ENCODE data around the gene PLA2G4B.
"Not testable (repeated sequence)": the region's sequence is repeated elsewhere in the genome, so short reads cannot be mapped to it uniquely, and the experiment has no call there.

PLA2G4B gene

DNA sequence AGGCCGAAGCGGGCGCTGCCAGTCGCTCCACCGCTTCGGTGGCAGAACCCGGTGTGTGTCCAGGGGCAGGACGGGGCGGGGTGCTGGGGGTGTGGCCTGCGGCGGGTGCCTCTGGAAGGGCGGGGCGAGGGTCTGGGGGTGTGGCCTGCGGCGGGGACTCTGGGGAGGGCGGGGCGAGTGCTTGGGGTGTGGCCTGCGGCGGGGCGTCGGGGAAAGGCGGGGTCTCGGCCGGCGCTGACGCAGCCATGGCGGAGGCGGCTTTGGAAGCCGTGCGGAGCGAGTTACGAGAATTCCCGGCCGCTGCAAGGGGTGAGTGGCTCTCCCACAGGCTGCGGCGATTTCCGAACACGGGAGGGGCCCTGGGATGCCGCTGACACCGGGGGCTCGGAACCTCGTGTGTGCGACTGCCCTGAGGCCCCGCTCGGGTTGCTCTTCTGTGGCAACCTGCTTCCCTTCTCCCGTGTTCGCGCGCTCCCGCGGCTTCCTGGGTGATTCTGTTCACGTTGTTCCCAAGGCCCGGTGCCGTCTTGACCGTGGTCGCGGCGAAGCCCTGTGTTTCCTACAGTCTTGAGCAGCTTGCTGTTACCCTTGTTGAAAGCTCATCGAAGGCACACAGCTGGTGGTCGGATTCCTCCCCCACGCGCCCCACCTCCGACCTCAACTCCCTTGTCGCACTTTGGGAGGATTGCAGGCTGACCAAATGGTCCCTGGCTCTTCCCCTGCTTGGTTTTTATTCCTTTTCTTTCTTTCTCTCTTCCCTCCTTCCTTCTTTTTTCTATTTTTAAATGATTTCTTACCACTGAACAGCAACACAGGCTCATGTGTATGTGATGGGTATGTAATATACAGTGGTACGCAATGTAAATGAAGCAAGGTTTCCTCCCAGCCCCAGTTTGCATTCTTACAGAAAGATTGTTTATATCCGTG is 10.5 kb upstream of the PLA2G4B start, which contains the start of gene JMJD7:
JMJD7 (plus strand) TSS at position 213 of the 927 bp plus-strand sequence; CDS start at position 246, 33 bp downstream.
- no peak for DNase-seq

DNA sequence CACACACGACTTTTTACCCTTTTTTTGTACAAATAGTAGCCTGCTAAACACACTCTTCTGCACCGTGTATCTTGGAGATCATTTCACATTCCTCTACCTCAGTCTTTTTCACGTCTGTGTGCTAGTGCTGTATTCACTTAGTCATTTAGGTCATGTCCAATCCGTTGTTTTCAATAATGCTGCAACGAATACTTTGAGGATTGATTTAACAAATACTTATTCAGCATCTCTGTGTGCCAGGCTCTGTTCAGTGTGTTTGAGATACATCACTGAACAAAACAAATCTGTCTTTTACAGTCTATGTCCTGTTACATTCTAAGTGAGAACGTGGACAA is 9.9 kb upstream of the PLA2G4B start:
- no peak for DNase-seq

DNA sequence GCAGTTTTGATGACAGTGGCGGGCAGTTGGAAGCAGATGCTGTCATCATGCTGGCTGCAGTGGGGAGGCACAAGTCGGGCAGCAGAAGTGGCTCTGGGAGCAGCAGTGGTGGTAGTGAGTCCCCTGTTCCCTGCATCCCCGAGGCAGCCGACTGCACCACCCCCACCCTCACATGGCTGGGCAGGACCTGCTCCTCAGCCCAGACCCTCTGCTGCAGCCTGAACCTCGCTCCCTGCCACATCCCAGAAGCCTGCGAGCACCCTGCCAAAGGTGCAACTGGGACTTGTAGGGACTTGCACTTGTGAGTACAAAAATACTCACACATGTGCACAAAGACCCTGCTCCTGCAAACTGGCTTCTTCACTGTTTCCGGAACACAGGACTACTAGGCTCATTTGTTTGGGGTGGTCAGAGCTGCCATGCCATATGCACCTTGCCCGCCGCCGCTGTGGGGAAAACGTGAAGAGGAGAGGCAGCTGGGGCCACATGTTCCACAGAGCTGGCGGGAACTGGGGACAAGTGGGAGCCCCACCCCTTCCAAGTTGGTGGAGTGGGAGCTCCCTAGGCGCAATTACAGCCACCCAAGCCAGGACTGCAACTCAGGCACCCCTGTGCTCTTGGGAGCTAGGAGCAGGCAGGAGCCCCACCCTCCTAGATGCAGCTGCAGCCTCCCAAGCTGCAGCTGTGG is 8.5 kb upstream of the PLA2G4B start:
- no peak for DNase-seq

- DNase-seq, result not testable (repeated sequence)
Observed at GRCh38 chr15:41831291-41831690, 7.4 kb upstream of the PLA2G4B start.

DNA sequence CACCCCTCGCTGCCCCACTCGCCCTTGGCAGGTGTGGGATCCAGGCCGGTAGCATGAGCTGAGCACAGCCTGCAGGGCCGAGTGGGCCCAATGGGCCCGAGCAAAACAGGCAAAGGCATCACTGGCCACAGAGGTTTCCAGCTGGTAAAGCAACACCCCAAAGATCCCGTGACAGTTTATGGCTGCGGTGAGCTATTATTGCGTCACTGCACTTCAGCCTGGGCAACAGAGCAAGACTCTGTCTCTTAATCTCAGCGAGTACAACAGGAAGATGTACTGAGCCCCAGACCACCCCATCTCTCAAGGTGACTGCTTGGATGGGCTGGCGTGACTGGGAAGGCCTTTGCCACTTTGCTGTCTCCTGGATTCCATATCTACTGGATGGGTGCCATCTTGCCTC is 6.4 kb upstream of the PLA2G4B start:
- no peak for DNase-seq

DNA sequence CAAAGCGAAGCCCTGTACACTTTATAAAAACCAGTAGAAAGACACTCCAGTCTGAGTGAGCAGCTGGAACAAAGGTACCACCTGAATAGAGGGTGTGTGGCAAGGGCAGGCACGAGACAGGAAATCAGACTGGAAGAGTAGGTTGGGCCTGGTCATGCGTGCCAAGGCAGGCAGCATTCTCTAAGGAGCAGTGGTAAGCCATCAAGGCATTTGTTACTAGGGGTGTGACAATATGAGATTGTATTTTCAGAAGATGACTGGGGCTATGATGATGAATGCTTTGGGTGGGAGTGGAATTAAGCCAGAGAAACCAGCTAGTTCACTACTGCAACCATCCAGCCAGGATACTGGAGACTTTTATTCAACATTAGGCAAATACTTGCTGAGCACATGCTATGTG is 5.8 kb upstream of the PLA2G4B start:
- DNase-seq, result no peak

- DNase-seq, result no peak
Observed at GRCh38 chr15:41834096-41834495, 4.6 kb upstream of the PLA2G4B start.

DNA sequence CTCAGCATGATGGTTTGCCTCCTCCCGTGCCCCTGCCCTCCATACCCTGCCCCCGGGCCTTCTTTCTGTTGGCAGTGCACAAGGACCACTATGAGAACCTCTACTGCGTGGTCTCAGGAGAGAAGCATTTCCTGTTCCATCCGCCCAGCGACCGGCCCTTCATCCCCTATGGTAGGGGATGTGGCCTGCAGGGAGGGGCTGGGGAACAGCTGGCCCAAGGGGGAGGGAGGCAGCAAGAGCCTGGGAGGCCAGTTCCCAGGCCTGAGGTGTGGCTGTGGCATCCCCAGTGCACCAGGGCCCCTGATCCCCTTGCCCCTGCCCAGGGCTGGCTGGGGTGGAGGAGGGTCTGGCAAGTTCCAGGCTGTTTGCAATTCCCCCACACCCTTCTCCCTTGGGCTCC is 2.6 kb upstream of the PLA2G4B start:
- no peak for DNase-seq

DNA sequence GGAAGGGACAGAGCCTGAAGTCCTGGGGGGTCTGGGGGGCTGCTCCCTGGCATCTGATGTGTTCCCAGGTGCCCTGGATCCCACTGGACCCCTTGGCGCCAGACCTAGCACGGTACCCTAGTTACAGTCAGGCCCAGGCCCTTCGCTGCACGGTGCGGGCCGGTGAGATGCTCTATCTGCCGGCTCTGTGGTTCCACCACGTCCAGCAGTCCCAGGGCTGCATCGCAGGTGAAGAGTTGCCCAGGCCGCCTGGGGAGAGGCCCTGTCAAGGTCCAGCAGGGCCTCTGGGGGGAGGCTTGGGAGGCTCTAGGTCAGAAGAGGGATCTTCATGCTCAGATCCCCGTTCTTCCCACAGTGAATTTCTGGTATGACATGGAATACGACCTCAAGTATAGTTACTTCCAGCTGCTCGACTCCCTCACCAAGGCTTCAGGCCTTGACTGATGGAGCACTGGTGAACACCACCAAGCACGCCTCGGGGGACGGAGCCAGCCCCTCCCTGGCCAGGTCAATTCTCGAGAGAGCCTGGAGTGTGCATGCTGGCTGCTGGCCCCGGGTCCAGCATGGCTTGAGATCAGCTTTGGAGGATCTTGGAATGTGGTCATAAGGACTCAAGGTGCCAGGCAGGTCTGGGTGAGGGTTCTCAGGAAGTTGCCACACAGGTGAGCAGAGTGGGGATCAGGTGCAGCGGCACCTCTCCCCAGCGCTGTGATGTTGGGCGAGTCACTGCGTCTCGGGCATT is 1.8 kb upstream of the PLA2G4B start:
- DNase-seq, result no peak

- DNase-seq, result no peak
Observed at GRCh38 chr15:41839781-41840491, 1.3 kb downstream of the PLA2G4B start.

GRCh38 chr15:41840673-41841072 is 2.0 kb downstream of the PLA2G4B start:
- no peak for DNase-seq

GRCh38 chr15:41841131-41841530 is 2.5 kb downstream of the PLA2G4B start:
- no peak for DNase-seq

GRCh38 chr15:41842229-41842628 is 3.6 kb downstream of the PLA2G4B start:
- no peak for DNase-seq

DNA sequence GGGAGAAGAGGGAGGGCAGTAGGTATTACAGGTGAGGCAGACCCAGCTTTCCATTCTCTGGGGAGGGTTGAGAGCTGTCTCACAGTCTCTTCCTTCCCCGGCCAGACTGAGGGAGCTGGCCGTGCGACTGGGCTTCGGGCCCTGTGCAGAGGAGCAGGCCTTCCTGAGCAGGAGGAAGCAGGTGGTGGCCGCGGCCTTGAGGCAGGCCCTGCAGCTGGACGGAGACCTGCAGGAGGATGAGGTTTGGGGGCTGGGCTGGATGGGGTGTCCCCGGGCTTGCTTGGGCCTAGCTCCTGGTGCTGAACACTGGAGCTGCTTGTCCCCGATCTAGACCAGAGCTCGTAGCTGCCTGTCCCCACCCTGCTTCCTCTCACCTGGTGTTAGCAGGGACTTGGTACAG is 4.9 kb downstream of the PLA2G4B start:
- DNase-seq, result no peak

- DNase-seq, result no peak
Observed at GRCh38 chr15:41844814-41845213, 6.2 kb downstream of the PLA2G4B start.

GRCh38 chr15:41847206-41847605 is 8.6 kb downstream of the PLA2G4B start:
- DNase-seq, result no peak

GRCh38 chr15:41847981-41848380 is 9.3 kb downstream of the PLA2G4B start:
- no peak for DNase-seq

- no peak for DNase-seq
Observed at GRCh38 chr15:41848631-41849030, 10.0 kb downstream of the PLA2G4B start.

- no peak for DNase-seq
Observed at GRCh38 chr15:41849204-41849603, 10.6 kb downstream of the PLA2G4B start.

- DNase-seq, result no peak
Observed at GRCh38 chr15:41849861-41850260, 11.2 kb downstream of the PLA2G4B start.

GRCh38 chr15:41850482-41851166 is 12.0 kb downstream of the PLA2G4B start:
- no peak for DNase-seq

GRCh38 chr15:41851167-41851523 is 12.5 kb downstream of the PLA2G4B start:
- no peak for DNase-seq

Measured in DMS 273 treated with DMSO at 0.1 percent for 48 hours (cell line).